Panc1 (cell line): ENCODE data around the gene IGSF3. TPM values are rescaled to one million over a fixed set of nuclear protein-coding genes. Genes with fewer than 3 reads are reported as not detected.

ENCODE experiments used
- ATAC-seq: fragments of 200-7000 bp; cut with Tn5 transposase; 2 replicates; pipeline ENCODE4 v1.9.1; 2020; ENCODE audit warnings: mild to moderate bottlenecking, moderate library complexity
- BruUV-seq: library from RNA; stranded (reverse); fragments of 400-500 nt; replicated peaks from 2 replicates; lab custom pipeline; 2021; lab: Mats Ljungman, UMichigan
- CTCF ChIA-PET: fragments of 300-600 bp; sonication (Branson Sonifier 250); formaldehyde crosslinking; loops from one replicate; lab custom pipeline; 2022; ENCODE audit warnings: antibody characterized with exemption; lab: Charles Lee
- POLR2A ChIA-PET: fragments of 300-600 bp; sonication (Branson Sonifier 250); formaldehyde crosslinking; loops from one replicate; lab custom pipeline; 2022; ENCODE audit warnings: antibody characterized with exemption; lab: Charles Lee
- DNase-seq: peaks from one replicate; pipeline ENCODE4 v3.0.0-alpha.2; 2010; ENCODE audit warnings: low read depth, low spot score
- H3K27ac ChIP-seq: 2 replicates; pipeline ENCODE4 v1.5.1; 2011; ENCODE audit warnings: mild to moderate bottlenecking, low read length, inconsistent platforms
- H3K27me3 ChIP-seq: fragments of 200-500 bp; sonication (Bioruptor generic); 2 replicates; pipeline ENCODE4 v1.6.0; 2014; ENCODE audit warnings: low read length, inconsistent platforms; ENCODE audit not compliant: control insufficient read depth, insufficient read depth
- H3K36me3 ChIP-seq: fragments of 200-500 bp; sonication (Bioruptor generic); 2 replicates; pipeline ENCODE4 v1.5.1; 2014; ENCODE audit warnings: inconsistent platforms, mild to moderate bottlenecking, low read length, moderate library complexity; ENCODE audit not compliant: control insufficient read depth, insufficient read depth
- H3K4me1 ChIP-seq: 2 replicates; pipeline ENCODE4 v1.5.1; 2011; ENCODE audit warnings: inconsistent platforms, mild to moderate bottlenecking, low read length, moderate library complexity; ENCODE audit not compliant: control insufficient read depth, insufficient read depth
- H3K4me3 ChIP-seq, 2 experiments: 2 replicates each; pipeline ENCODE4 v1.5.1; 2011 to 2012; ENCODE audit warnings: low read depth in 2 of 2, low read length in 2 of 2, mild to moderate bottlenecking in 2 of 2, inconsistent platforms in 1 of 2, moderate library complexity in 1 of 2
- H3K9me3 ChIP-seq: fragments of 200-500 bp; sonication (Bioruptor generic); 2 replicates; pipeline ENCODE4 v1.5.1; 2014; ENCODE audit warnings: low read depth, mild to moderate bottlenecking, inconsistent platforms, low read length, moderate library complexity; ENCODE audit not compliant: control insufficient read depth, insufficient read depth
- CTCF ChIP-seq: fragments of 450-650 bp; IDR thresholded peaks from 2 replicates; pipeline ENCODE4 v1.5.1; 2017; ENCODE audit warnings: mild to moderate bottlenecking
- POLR2AphosphoS5 ChIP-seq: IDR thresholded peaks from 2 replicates; pipeline ENCODE4 v1.6.1; 2012; ENCODE audit warnings: mild to moderate bottlenecking, low read depth, low read length, moderate library complexity
- SIN3A ChIP-seq: IDR thresholded peaks from 2 replicates; pipeline ENCODE4 v1.6.1; 2012; ENCODE audit warnings: low read depth, mild to moderate bottlenecking, low read length, moderate library complexity, borderline replicate concordance; ENCODE audit not compliant: insufficient read depth
- TCF7L2 ChIP-seq: IDR thresholded peaks from 2 replicates; pipeline ENCODE4 v1.6.1; 2011; ENCODE audit warnings: mild to moderate bottlenecking, low read depth, low read length, inconsistent platforms
- in situ Hi-C: cut with HindIII; loops from 2 replicates; pipeline ENCODE4 v1.10.0; 2016; ENCODE audit warnings: low sequenced_read_pairs, low pct_unique_long_range_greater_than_20kb
- intact Hi-C: fragments of 100-400 bp; cut with micrococcal nuclease; formaldehyde crosslinking; loops from one replicate; pipeline ENCODE4 v1.10.0; 2022; ENCODE audit not compliant: unreplicated experiment
- total RNA-seq: library from RNA; stranded (reverse); gene quantifications from one replicate; pipeline ENCODE4 v1.2.1, GENCODE V29; 2021; ENCODE audit not compliant: unreplicated experiment
- TF ChIP-seq, protein P1 (sequence below), 2 experiments: IDR thresholded peaks; 2 replicates each; pipeline ENCODE4 v1.6.1; 2011 to 2012; ENCODE audit warnings: low read depth in 2 of 2, control low read depth in 1 of 2, low read length in 1 of 2, mild to moderate bottlenecking in 1 of 2, moderate library complexity in 1 of 2; ENCODE audit not compliant: insufficient read depth in 1 of 2

The IGSF3 gene
- total RNA-seq, 1 experiment from 2014 or later: 9.3 TPM

DNA sequence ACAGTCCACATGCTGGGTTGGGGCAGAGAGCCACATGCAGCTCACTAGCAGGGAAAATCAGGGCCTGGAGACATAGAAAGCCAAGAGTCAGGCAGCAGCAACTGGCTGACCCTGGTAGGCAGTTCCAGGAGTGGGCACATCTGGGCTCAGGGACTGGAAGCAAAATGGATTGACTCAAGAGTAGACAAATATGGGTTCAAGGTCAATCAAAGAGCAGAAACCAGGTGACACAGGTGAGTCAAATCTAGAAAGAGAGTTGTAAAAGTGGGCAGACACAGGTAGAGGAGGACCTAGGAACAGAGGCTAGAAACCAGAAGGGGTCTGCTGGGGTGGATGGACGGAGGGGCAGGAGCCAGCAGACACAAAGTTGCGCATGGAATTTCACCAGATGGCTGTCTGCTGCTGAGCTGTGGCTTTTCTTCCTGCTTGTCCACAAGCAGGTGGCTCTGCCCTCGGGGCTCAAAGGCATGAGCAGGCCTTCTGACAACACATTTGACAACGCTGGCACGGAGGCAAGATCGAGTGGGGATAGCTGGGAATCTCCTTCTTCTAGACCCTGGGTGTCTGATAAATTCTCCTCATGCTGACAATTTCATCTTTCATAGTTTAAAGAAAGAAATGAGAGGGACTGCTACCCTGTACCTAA is 40.8 kb upstream of the IGSF3 start:
- no peaks in the 10 kb centered on the region for H3K4me1 ChIP-seq
- no peak overlapping the region for H3K27ac ChIP-seq
- in situ Hi-C loops (no loop called here), intact Hi-C loops (no loop called here)
- TF ChIP-seq TCF7L2 (no peak), CTCF (no peak), POLR2AphosphoS5 (no peak), SIN3A (no peak)
- TF ChIP-seq, protein P1, sequence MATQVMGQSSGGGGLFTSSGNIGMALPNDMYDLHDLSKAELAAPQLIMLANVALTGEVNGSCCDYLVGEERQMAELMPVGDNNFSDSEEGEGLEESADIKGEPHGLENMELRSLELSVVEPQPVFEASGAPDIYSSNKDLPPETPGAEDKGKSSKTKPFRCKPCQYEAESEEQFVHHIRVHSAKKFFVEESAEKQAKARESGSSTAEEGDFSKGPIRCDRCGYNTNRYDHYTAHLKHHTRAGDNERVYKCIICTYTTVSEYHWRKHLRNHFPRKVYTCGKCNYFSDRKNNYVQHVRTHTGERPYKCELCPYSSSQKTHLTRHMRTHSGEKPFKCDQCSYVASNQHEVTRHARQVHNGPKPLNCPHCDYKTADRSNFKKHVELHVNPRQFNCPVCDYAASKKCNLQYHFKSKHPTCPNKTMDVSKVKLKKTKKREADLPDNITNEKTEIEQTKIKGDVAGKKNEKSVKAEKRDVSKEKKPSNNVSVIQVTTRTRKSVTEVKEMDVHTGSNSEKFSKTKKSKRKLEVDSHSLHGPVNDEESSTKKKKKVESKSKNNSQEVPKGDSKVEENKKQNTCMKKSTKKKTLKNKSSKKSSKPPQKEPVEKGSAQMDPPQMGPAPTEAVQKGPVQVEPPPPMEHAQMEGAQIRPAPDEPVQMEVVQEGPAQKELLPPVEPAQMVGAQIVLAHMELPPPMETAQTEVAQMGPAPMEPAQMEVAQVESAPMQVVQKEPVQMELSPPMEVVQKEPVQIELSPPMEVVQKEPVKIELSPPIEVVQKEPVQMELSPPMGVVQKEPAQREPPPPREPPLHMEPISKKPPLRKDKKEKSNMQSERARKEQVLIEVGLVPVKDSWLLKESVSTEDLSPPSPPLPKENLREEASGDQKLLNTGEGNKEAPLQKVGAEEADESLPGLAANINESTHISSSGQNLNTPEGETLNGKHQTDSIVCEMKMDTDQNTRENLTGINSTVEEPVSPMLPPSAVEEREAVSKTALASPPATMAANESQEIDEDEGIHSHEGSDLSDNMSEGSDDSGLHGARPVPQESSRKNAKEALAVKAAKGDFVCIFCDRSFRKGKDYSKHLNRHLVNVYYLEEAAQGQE (IDR thresholded peaks at IDR 0.05; ENCODE audit: insufficient read depth in 1 of 2, low read depth in 2 of 2, low read length in 1 of 2): no peak
- no TSS peak for BruUV-seq
- H3K27me3 ChIP-seq: no peaks in the 10 kb centered on the region
- ChIA-PET POLR2A (no interaction called here), CTCF (no interaction called here)
- no peak for ATAC-seq
- no peaks in the 10 kb centered on the region for H3K36me3 ChIP-seq
- H3K4me3 ChIP-seq: no peak overlapping the region
- H3K9me3 ChIP-seq: no peaks in the 10 kb centered on the region
- no peak for DNase-seq

- no TSS peak for BruUV-seq
- DNase-seq (no peak), ATAC-seq (no peak)
- no peak for TF ChIP-seq CTCF
- TF ChIP-seq TCF7L2: no peak
- TF ChIP-seq, protein P1 (IDR thresholded peaks at IDR 0.05; ENCODE audit: insufficient read depth in 1 of 2, low read depth in 2 of 2, low read length in 1 of 2): no peak
- Histone ChIP-seq H3K27ac (no peak overlapping the region), H3K4me1 (no peaks in the 10 kb centered on the region), H3K9me3 (no peaks in the 10 kb centered on the region), H3K36me3 (no peaks in the 10 kb centered on the region), H3K27me3 (no peaks in the 10 kb centered on the region), H3K4me3 (no peak overlapping the region)
- CTCF ChIA-PET: no interaction called here
- POLR2A ChIA-PET: no interaction called here
- intact Hi-C loops (no loop called here), in situ Hi-C loops (no loop called here)
Measured at GRCh38 chr1:116706841-116707240, 39.3 kb upstream of the IGSF3 start.
